Epidermal melanocyte (primary cell): Measurements from ENCODE around the gene SYNRG.

Source experiments
- DNase-seq: peaks from one replicate; pipeline ENCODE4 v3.0.0; 2011; ENCODE audit warnings: low spot score; ENCODE audit not compliant: insufficient read length

SYNRG gene

GRCh38 chr17:37604556-37604955, 4.7 kb downstream of the SYNRG start:
- DNase-seq = no peak

DNA sequence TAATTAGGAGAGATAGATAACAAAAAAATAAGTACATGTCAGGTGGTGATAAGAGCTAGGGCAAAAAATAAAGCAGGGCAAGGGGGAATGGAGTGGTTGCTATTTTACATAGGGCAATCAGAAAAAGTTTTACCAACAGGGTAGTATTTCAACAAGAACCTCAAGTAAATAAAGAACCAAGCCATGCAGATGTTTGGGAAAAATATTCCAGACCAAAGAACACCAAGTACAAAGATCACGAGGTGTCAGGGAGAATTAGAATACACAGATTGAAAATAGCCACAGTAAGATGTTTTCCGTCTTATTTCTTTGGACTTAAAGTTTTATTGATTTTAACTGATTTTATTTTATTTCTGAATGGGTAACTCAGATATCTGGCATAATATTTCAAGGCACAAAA, 11.1 kb downstream of the SYNRG start:
- DNase-seq = no peak

- no peak for DNase-seq
Observed at GRCh38 chr17:37592291-37592690, 16.9 kb downstream of the SYNRG start.

DNA sequence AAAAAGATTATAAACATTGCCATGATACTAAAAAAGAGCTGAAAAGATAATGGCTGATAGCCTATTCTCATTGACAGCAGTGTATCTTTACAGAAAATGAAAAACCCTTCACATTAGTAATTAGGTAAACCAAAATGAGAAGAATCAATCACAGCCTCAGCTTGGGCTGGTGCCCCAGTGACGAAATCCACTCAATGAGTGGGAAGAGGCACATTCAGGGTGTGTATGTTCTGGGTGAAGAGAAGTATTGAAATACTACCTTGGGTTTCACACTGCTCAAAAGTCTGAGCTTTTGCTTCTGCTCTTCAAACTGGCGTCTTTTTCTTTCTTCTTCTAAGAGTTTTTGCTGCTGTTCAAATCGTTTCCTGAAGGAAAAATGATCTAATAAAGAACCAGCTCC, 24.2 kb downstream of the SYNRG start:
- no peak for DNase-seq

- no peak for DNase-seq
Observed at GRCh38 chr17:37576281-37576680, 32.9 kb downstream of the SYNRG start.

GRCh38 chr17:37574427-37574826, 34.8 kb downstream of the SYNRG start:
- no peak for DNase-seq

DNA sequence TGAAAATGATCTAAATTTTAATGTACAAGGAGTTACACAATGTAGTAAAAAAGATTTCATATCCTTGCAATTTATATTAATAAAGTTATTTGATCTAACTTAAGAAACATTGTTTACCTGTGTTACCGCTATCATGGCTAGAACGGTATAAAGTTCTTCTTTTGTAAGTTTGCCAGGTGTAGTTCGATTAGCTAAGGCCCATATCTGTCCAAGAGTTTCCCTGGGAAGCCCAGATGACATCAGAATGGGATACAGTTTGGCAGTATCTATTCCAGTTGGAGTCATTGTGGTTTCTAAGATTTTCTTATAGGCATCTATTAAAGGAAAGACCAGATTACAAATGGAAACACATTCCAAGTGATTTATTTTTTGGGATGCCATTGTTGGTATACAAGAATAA, 37.5 kb downstream of the SYNRG start:
- no peak for DNase-seq

DNA sequence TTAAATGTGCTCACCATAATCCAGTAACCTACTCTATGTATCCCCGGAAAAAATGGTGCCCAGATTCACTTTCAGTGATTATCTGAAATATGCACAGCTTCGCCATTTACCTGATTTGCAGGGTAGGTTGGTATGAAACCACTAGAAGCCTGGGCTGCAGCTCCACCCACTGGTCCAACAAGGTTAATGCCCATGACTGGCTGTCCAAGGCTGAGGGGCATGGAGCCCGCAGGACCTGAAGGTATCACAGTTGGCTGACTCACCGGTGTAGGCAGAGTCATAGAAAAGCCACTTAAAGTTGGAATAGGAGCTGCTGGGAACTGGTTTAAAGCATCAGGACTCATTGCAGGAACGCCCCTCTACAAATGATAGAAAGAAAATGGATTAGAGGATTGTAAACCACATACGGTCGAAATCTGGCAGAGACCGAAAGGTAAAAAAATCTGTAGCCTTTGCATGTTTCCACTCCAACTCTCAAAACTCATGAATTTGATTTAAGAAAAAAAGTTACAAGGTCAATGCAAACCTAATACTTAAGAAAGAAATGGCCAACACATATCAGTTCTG, 38.6 kb downstream of the SYNRG start:
- DNase-seq = no peak

DNA sequence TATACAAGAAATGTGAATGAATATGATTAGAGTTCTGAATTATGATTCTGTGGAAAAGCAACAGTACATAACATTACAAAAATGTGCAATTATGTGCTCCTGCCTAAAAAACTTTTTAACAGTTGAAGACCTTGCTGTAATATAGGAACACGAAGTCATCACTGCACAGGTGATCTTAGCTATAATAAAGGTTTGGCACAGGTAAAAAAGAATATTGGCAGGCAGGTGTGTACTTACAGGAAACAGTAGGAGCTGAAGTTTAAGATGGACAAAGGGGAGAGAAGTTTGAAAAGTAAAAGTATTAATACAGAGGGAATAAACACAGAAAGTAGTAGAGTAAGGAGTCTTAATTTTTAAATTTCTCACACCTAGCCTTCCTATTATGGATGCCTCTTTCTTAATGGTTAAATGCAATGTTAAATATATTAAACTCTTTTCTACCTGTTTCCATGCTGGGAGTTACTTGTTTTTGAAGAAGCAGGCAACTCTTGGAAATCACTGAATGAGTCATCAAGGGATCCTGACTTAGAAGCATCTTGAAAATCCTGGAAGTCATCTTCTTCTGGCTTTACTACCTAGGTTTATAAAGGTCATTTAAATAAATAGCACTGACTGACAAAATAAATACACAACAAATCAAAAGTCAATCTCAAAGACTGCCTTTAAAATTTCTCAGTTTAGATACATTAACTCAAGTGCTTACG, 40.7 kb downstream of the SYNRG start:
- no peak for DNase-seq

DNA sequence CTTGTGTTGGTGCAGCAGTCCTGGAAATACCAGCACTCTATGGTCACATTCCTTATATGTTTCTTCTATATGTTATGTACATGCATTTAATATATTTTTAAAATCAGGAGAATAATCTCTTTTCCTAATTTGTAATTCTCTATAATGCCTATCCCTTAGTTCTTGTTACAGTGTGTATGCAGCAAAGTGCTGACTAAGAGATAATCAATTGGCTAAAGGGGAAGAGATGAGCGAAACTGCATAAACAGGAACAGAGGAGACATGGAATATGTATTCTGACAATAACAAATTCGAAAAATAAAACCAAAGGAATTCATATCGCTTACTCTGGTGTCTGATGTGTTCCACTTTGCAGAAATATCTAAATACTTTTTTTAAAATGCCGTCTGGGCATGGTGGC, 41.7 kb downstream of the SYNRG start:
- DNase-seq = no peak

- no peak for DNase-seq
Observed at GRCh38 chr17:37567137-37567536, 42.1 kb downstream of the SYNRG start.

DNA sequence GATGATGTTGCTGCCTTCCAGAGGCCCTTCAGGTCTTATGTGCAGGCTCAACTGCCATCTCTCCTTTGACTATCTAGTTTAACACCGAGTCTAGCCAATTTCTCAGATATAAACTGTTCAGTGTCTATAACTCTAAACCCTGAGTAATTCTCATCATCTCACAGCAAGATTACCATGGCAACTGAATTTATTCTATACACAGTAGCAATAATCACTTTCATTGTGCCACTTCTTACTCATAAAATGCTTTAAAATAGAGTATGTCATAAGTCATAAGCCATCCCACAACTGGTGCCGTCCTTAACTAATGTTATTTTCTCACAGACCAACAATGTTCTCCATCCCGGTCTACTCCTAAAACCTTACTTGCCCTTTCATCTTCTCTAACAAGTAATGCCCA, 45.0 kb downstream of the SYNRG start:
- no peak for DNase-seq

DNA sequence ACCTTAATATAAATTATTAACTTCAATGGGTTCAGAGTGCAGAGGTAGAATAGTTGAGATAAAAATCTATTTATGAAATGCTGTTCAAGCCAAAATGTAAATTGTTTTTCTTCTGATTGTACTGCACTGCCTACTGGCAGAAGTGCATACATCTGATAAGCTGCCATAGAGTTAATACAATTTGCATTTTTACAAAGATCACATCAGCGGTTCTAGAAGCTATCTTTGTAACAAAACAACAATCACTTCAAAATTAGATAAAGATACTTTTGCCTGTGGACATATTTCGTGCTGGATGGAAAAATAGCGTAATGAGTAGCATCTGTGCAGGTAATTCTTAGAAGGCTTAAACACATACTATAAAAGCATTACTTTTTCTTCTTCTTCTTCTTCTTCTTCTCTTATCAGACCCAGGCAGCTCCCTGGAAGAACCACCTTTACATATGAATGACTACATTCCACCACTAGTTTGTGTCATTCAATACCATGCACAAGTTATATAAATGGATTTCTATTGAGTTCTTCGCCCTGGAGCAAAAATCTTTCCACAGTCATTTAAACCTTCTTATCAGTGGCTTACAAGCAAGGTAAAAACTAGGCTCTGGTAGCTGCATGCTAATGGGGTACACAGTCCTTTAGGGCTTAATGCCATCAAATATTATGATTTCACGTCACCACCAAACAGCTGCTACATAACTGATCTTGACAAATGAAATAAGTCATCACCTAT, 47.0 kb downstream of the SYNRG start:
- no peak for DNase-seq

DNA sequence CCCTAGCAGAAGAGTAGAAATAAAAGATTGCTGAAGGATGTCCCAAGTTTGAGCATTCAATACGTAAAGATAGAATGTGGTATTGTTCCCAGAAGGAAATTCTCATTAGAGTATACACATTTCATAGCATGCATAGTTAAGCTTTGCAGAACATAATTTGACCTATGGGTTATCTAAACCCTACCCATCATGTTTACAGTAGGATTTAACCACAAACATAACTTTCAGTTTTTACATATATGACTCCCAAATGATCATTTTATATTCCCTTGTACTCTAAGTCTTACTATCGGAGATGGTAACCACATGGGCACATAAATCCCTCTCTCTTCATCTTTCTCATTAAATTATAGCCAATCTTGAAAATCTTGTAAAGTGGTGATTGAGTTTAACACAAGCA, 50.9 kb downstream of the SYNRG start:
- no peak for DNase-seq

- no peak for DNase-seq
Observed at GRCh38 chr17:37557482-37557881, 51.7 kb downstream of the SYNRG start.

DNA sequence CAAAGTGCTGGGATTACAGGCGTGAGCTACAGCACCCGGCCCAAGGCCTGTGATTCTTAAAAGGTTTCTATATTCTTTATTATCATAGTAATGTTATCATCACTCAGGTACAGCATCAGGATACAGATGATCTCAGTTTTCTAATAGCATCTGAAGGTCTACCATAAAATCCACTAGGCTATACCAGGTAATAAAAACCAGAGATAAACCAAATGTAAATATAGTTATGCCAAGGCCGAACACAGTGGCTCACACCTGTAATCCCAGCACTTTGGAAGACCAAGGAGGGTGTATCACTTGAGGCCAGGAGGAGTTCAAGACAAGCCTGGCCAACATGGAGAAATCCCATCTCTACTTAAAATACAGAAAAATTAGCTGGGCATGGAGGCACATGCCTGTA, 53.8 kb downstream of the SYNRG start:
- no peak for DNase-seq

- DNase-seq = no peak
Observed at GRCh38 chr17:37553401-37553966, 55.7 kb downstream of the SYNRG start.

GRCh38 chr17:37551788-37552187, 57.4 kb downstream of the SYNRG start:
- no peak for DNase-seq

DNA sequence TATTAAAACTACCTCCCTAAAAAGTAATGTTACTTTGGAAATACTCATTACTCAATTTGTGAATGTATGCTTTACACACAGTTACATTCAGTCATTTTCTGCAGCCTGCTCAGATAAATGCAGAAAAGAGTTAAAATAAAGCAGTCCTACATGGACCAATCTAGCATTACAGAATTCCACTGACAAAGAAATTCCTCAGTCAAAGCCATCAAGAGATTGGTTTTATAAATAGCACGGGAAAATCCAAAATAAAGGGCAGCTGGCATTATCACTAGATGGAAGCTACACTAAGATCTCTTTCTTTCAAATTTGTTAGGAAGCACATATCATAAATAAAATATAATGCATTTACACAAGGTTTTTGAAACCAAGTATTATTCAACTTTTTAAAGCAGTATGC, 61.2 kb downstream of the SYNRG start:
- no peak for DNase-seq

DNA sequence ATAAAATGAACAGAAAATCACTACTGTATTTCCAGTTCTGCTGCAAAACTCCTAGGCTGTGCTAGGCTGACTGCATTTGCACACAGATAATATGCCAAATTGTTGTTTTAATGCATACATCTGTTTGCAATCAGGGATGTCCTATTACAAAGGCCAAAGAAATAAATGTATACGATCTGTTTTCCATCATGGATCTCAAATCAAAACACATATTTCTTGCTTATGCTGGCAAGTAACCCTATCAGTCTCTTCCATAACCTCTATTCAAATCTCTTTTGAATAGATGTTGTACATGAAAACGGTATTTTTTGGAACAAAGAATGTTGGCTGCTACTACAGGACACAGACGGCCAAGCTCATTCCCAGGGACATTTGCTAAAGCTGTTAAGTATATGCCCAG, 62.9 kb downstream of the SYNRG start:
- no peak for DNase-seq

- DNase-seq = no peak
Observed at GRCh38 chr17:37545486-37545885, 63.7 kb downstream of the SYNRG start.

DNA sequence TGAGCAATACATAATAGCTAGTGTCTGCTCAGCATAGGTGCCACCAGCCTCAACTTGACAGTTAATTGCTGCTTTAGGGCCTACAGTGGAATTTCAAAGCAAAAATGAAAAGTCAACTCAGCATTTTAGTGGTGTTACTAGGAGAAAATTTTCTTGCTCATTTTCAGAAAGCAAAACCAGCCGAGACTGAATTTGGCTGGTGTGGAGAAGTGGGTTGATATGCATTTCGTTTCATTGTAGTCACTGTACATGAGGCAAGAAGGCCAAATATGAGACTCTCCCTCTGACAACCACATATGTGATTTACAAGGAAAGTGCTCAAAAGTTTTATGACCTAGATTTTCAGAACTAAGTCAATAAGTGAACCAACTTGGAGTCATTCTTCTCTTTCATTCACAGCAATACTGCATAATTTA, 65.6 kb downstream of the SYNRG start:
- no peak for DNase-seq
